Heart right ventricle (tissue), 16 donors: ENCODE data around the gene SLC4A2. TPM values are rescaled to one million over a fixed set of nuclear protein-coding genes. Genes with fewer than 3 reads are reported as not detected.

ENCODE experiments used
- ATAC-seq, 8 donors: fragments of 200-7000 bp; cut with Tn5 transposase; one replicate each; pipeline ENCODE4 v1.9.1; 2020; ENCODE audit warnings: mild to moderate bottlenecking in 8 of 8, moderate library complexity in 8 of 8, moderate number of reproducible peaks in 1 of 8
- DNase-seq, 2 donors: peaks; one replicate each; pipeline ENCODE4 v3.0.0-alpha.2; 2020
- H3K27ac ChIP-seq, 10 donors: fragments of 200-600 bp; sonication (generic) in 2 of 10; one replicate each; pipeline versions ENCODE4 v1.5.0 to v1.8.0; 2020 to 2022; ENCODE audit warnings: mild to moderate bottlenecking in 3 of 10
- H3K27me3 ChIP-seq, 7 donors: fragments of 200-600 bp; one replicate each; pipeline ENCODE4 v1.8.0; 2021 to 2022; ENCODE audit warnings: mild to moderate bottlenecking in 2 of 7
- H3K36me3 ChIP-seq, 9 donors: fragments of 200-600 bp; sonication (generic) in 1 of 9; one replicate each; pipeline versions ENCODE4 v1.5.0 to v1.8.0; 2020 to 2022; ENCODE audit warnings: mild to moderate bottlenecking in 2 of 9
- H3K4me1 ChIP-seq, 9 donors: fragments of 200-600 bp; sonication (generic) in 1 of 9; one replicate each; pipeline versions ENCODE4 v1.5.0 to v1.8.0; 2020 to 2022; ENCODE audit warnings: mild to moderate bottlenecking in 4 of 9
- H3K4me3 ChIP-seq, 10 donors: fragments of 200-600 bp; sonication (generic) in 2 of 10; one replicate each; pipeline versions ENCODE4 v1.5.0 to v1.8.0; 2020 to 2022; ENCODE audit warnings: mild to moderate bottlenecking in 7 of 10, moderate library complexity in 2 of 10
- H3K9me3 ChIP-seq, 11 donors: fragments of 200-600 bp in 10 of 11; sonication (generic) in 2 of 11; one replicate each; pipeline versions ENCODE4 v1.5.0 to v1.8.0; 2013 to 2022; ENCODE audit warnings: mild to moderate bottlenecking in 2 of 11, control low read depth in 1 of 11, moderate library complexity in 1 of 11
- CTCF ChIP-seq, 9 donors: fragments of 200-600 bp; sonication (generic) in 2 of 9; IDR thresholded peaks; one replicate each; pipeline versions ENCODE4 v1.5.0 to v1.8.0; 2021 to 2022; ENCODE audit warnings: antibody characterized with exemption in 9 of 9, mild to moderate bottlenecking in 5 of 9, moderate library complexity in 1 of 9
- WGBS, 2 donors: extraction: QIAGEN DNeasy Blood & Tissue Kit; methylation state at CpG; one replicate each; pipeline ENCODE4 v1.1.7; 2013; ENCODE audit warnings: inconsistent platforms in 1 of 2; 5-methylcytosine and 5-hydroxymethylcytosine counted together
- intact Hi-C, 10 donors: fragments of 100-400 bp; cut with DNase I; formaldehyde crosslinking; loops; one replicate each; pipeline versions ENCODE4 v1.11.1 to v1.14.2; 2022
- polyA plus RNA-seq, 2 donors: library from polyadenylated mRNA; stranded (reverse); fragments of 200-250 nt; gene quantifications; one replicate each; pipeline ENCODE4 v1.2.3, GENCODE V29; 2013
- total RNA-seq, 10 donors: library from RNA; stranded (reverse); fragmentation: NEBNext Ultra II Directional in 3 of 10; extraction: Animal tissue kit (Norgen Biotek cat#: 25700) in 3 of 10; gene quantifications; one replicate each; pipeline versions ENCODE4 v1.2.1 to v1.2.4, GENCODE V29; 2021 to 2023
- donor health status: Arrhythmogenic right ventricular cardiomyopathy.
- donor health status: ischemic (EF 13 %, LVEDD 7.1; RV severe dilation, severe dysfunction).
- donor health status: healthy with polysubstance abuse.
- donor health status: DM: no; HTN: yes; CAD: no.
- donor health status: DM: no; HTN: no; CAD: no.
- donor health status: ischemic (EF 25% LVEDD 6.9; RV normal size, moderate dysfunction).
- donor health status: ischemic (EF 25% LVEDD 5.7; RV mildly dilated, moderate dysfunction).
- donor health status: healthy.
- donor health status: DM: yes; HTN: yes; CAD: no.
- donor health status: Ischemic cardiomyopathy.
- donor health status: ischemic (EF 35%, LVEDD 5.7; RV mildly dilated, moderate dysfunction).
- donor health status: nonischemic (EF 11% LVEDD 7.7; RV severe dilation, severe dysfunction).
- donor health status: DM: yes; HTN: yes; CAD: no.
- donor health status: PGD.
- donor health status: ischemic (EF 29% LVEDD 5.4; RV normal size, mild dysfunction).
- donor health status: nonischemic (EF 23%, LVEDD 6.1; RV moderate dilation, normal function).

Gene SLC4A2
- total and polyA plus RNA-seq, 12 donors = 36.0 to 109 (median 54.6) TPM

GRCh38 chr7:151062399-151063211 is 3.2 kb downstream of the SLC4A2 start:
- H3K4me1 ChIP-seq = peaks cover 27 to 56% (median 46%) of the 10 kb centered on the region in 9 donors
- WGBS, 2 donors = 52 to 54% methylated on average over 41 to 43 of the region's 43 CpGs
- no peak for DNase-seq
- intact Hi-C loops = loop anchor here in 1 of 10 donors (2.0 kb wide), 1 partner anchor 16 kb away; no protein-coding TSS in a partner anchor
- no peak for TF ChIP-seq CTCF (IDR thresholded peaks at IDR 0.05)
- H3K4me3 ChIP-seq = peak overlapping the region in 5 of 10 donors; percentile 18 to 37 (median 24)
- H3K27me3 ChIP-seq = no peaks in the 10 kb centered on the region
- H3K36me3 ChIP-seq = peaks cover 0 to 45% (median 24%) of the 10 kb centered on the region in 9 donors
- peak overlapping the region in 8 of 10 donors; percentile 34 to 73 (median 66) for H3K27ac ChIP-seq
- peak in 2 of 8 donors; percentile 20 to 26 for ATAC-seq
- no peaks in the 10 kb centered on the region for H3K9me3 ChIP-seq

GRCh38 chr7:151063212-151063561 is 3.8 kb downstream of the SLC4A2 start:
- Histone ChIP-seq H3K4me1 (peaks cover 27 to 56% (median 46%) of the 10 kb centered on the region in 9 donors), H3K36me3 (peaks cover 0 to 51% (median 30%) of the 10 kb centered on the region in 9 donors), H3K4me3 (peak overlapping the region in 4 of 10 donors; percentile 17 to 37 (median 22)), H3K27me3 (no peaks in the 10 kb centered on the region), H3K9me3 (no peaks in the 10 kb centered on the region), H3K27ac (peak overlapping the region in 7 of 10 donors; percentile 34 to 73 (median 67))
- ATAC-seq (peak in 1 of 8 donors; percentile 9), DNase-seq (no peak)
- WGBS, 2 donors = 50 to 52% methylated on average over 11 of the region's 11 CpGs
- intact Hi-C loops = loop anchor here in 1 of 10 donors (2.0 kb wide), 1 partner anchor 16 kb away; no protein-coding TSS in a partner anchor
- TF ChIP-seq CTCF (IDR thresholded peaks at IDR 0.05) = no peak

- Histone ChIP-seq H3K9me3 (no peaks in the 10 kb centered on the region), H3K36me3 (peaks cover 0 to 64% (median 43%) of the 10 kb centered on the region in 9 donors), H3K4me1 (peaks cover 23 to 46% (median 37%) of the 10 kb centered on the region in 9 donors), H3K4me3 (no peak overlapping the region), H3K27me3 (no peaks in the 10 kb centered on the region), H3K27ac (no peak overlapping the region)
- no peak for ATAC-seq
- DNase-seq = no peak
- TF ChIP-seq CTCF (IDR thresholded peaks at IDR 0.05) = no peak
- 96 to 97% methylated on average over 17 to 18 of the region's 18 CpGs for WGBS, 2 donors
- intact Hi-C loops = no loop called here
These were observed 5.1 kb downstream of the SLC4A2 start for GRCh38 chr7:151064454-151064853.

- Histone ChIP-seq H3K27me3 (no peaks in the 10 kb centered on the region), H3K4me3 (no peak overlapping the region), H3K36me3 (peaks cover 0 to 69% (median 43%) of the 10 kb centered on the region in 9 donors), H3K27ac (no peak overlapping the region), H3K4me1 (peaks cover 23 to 46% (median 37%) of the 10 kb centered on the region in 9 donors), H3K9me3 (no peaks in the 10 kb centered on the region)
- DNase-seq (no peak), ATAC-seq (no peak)
- intact Hi-C loops = no loop called here
- WGBS, 2 donors = 86 to 90% methylated on average over 6 of the region's 6 CpGs
- TF ChIP-seq CTCF (IDR thresholded peaks at IDR 0.05) = no peak
These were observed 5.6 kb downstream of the SLC4A2 start for GRCh38 chr7:151064993-151065392.
